Nephron progenitor cell (in vitro differentiated cells): ENCODE results near the gene UVRAG.

Experiments
- DNase-seq: peaks from one replicate; pipeline ENCODE4 v3.0.0; 2021
- H3K27ac Mint-ChIP-seq: 2 replicates; pipeline ENCODE4 v1.8.0; 2021; ENCODE audit warnings: mild to moderate bottlenecking, moderate library complexity, mixed read lengths
- H3K27me3 Mint-ChIP-seq: 2 replicates; pipeline ENCODE4 v1.8.0; 2021; ENCODE audit warnings: mild to moderate bottlenecking, low read depth, mixed read lengths; ENCODE audit not compliant: poor library complexity
- H3K36me3 Mint-ChIP-seq: 2 replicates; pipeline ENCODE4 v1.8.0; 2021; ENCODE audit warnings: low read depth, mixed read lengths
- H3K4me1 Mint-ChIP-seq: 2 replicates; pipeline ENCODE4 v1.8.0; 2021; ENCODE audit warnings: mixed read lengths
- H3K4me3 Mint-ChIP-seq: 2 replicates; pipeline ENCODE4 v1.8.0; 2021; ENCODE audit warnings: mild to moderate bottlenecking, moderate library complexity, mixed read lengths
- H3K9me3 Mint-ChIP-seq: 2 replicates; pipeline ENCODE4 v1.8.0; 2021; ENCODE audit warnings: mild to moderate bottlenecking, moderate library complexity, mixed read lengths
- TF ChIP-seq, protein P1 (sequence below): fragments of 200-600 bp; sonication (generic); IDR thresholded peaks from 2 replicates; pipeline ENCODE4 v1.5.0; 2021; ENCODE audit warnings: antibody characterized with exemption

Gene UVRAG

DNA sequence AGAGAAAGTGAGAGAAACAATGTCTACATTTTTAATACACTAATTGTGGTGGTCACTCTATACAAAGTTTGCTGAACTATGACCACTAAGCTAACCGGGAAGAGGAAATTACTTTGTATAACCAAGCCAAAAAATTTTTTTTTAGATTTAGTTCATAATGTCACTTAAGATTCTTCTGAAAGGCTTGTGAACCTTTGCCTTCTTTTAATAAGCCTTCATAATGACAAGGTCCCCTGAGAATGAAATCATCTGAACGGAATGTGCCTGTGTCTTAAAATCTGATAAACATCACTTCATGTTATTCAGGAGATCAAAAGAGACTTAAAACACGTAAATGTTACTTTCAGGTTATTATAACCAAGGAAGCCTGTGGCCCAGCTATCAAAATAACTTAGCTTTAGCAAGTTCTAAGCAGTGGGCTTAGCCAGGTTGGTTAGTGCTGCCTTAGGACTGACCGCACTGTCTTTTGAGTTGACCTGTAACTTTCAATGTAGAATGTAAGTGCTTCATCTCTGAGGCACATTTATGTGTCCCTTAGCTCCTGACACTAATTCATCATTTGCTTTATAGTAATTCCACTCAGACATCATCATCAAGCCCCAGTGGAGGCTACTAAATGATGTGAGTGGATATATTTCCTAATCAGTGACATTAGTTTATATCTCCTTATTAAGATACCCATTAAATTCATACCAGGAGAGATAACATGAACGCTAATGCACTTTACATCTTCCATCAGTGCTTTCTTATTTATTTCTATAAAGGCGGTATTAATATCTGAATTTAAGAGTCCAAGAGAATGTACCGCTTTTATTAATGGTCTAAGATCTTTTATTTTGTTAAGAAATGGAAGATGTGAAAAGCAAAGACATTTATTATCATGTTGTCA, 268.8 kb downstream of the UVRAG start:
- Mint-ChIP-seq H3K9me3 (no peaks in the 10 kb centered on the region), H3K36me3 (peaks cover 9% of the 10 kb centered on the region), H3K27me3 (no peaks in the 10 kb centered on the region), H3K4me3 (no peak overlapping the region), H3K27ac (no peak overlapping the region), H3K4me1 (peaks cover 16% of the 10 kb centered on the region)
- DNase-seq: no peak
- TF ChIP-seq, protein P1, sequence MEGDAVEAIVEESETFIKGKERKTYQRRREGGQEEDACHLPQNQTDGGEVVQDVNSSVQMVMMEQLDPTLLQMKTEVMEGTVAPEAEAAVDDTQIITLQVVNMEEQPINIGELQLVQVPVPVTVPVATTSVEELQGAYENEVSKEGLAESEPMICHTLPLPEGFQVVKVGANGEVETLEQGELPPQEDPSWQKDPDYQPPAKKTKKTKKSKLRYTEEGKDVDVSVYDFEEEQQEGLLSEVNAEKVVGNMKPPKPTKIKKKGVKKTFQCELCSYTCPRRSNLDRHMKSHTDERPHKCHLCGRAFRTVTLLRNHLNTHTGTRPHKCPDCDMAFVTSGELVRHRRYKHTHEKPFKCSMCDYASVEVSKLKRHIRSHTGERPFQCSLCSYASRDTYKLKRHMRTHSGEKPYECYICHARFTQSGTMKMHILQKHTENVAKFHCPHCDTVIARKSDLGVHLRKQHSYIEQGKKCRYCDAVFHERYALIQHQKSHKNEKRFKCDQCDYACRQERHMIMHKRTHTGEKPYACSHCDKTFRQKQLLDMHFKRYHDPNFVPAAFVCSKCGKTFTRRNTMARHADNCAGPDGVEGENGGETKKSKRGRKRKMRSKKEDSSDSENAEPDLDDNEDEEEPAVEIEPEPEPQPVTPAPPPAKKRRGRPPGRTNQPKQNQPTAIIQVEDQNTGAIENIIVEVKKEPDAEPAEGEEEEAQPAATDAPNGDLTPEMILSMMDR: no peak

DNA sequence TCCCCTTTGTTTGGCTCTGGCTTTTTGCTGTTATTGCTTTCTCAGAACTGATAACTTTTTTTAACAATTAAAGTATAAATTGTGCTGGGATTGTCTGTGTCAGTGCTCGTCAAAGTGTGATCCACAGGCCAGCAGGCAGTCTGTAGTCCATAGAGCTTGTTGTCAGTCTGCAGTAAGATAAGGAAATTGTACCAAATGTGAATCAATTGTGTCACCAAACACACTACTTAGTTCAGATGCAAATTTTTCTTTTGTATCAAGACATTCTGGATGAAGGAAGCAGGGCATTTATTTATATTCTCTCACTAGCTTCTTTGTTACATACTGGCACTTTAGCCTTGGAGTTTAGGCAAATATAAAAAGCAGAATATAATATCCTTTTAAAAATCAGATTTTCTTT, 270.3 kb downstream of the UVRAG start:
- Mint-ChIP-seq H3K36me3 (peaks cover 20% of the 10 kb centered on the region), H3K27me3 (no peaks in the 10 kb centered on the region), H3K4me3 (no peak overlapping the region), H3K9me3 (peaks cover 8% of the 10 kb centered on the region), H3K27ac (no peak overlapping the region), H3K4me1 (peaks cover 17% of the 10 kb centered on the region)
- no peak for DNase-seq
- TF ChIP-seq, protein P1: no peak

DNA sequence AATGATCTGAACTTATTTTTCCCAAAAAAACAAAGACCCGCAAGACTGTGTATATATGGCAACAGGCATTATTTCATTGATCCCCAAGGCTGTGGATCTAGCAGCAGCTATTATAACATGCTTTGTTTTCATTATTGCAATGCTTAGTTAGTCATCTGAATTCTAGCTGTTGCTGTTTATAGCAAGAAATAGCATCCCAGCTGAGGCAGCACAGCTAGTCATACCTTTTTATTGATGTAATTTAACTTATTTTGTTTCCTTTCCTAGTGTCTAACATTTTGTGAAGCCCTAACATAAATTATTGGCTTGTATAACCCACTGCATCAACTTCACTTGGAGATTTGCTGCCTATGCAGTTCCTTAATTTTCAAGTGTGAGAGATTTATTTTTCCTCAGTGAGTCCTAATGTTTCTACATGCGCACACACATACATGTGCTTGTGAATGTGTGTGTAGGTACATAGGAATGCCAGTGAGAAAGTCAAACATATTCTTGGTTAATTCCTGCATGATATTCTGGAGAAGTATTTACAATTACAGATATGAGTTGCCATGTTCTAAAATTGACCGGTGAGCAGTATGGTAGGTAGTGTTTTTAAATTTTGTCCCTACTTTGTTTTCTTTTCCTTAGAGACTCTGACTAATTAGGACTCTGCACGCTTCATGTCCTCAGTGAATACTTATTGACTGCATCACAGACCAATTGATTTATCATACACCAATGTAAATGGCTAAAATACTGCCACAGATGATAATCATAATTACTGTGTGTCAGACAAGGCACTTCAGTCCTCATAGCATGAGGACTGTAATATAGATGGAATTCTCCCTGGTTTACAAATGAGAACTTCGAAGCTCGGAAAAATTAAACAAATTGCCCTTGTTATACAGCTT, 272.0 kb downstream of the UVRAG start:
- no peak for DNase-seq
- peaks cover 17% of the 10 kb centered on the region for H3K4me1 Mint-ChIP-seq
- H3K9me3 Mint-ChIP-seq: peaks cover 26% of the 10 kb centered on the region
- TF ChIP-seq, protein P1: no peak
- H3K27me3 Mint-ChIP-seq: peaks cover 4% of the 10 kb centered on the region
- H3K36me3 Mint-ChIP-seq: peaks cover 37% of the 10 kb centered on the region
- H3K27ac Mint-ChIP-seq: no peak overlapping the region
- no peak overlapping the region for H3K4me3 Mint-ChIP-seq

DNA sequence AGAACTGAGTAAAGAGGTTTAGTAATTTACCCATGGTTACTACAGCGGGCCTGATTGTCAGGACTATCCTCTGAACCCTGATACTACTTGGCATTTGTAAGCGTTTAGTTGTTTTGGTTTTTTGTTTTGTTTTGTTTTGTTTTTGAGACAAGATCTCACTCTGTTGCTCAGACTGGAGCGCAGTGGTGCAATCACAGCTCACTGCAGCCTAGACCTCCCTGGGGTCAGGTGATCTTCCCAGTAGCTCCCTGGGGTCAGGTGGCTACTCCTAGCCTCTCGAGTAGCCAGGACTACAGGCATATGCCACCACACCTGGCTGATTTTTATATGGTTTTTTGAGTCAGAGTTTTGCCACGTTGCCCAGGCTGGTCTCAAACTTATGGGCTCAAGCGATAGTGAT, 272.7 kb downstream of the UVRAG start:
- Mint-ChIP-seq H3K9me3 (peaks cover 33% of the 10 kb centered on the region), H3K4me3 (no peak overlapping the region), H3K4me1 (peaks cover 17% of the 10 kb centered on the region), H3K27me3 (peaks cover 4% of the 10 kb centered on the region), H3K36me3 (peaks cover 43% of the 10 kb centered on the region), H3K27ac (no peak overlapping the region)
- DNase-seq: no peak
- TF ChIP-seq, protein P1: no peak

DNA sequence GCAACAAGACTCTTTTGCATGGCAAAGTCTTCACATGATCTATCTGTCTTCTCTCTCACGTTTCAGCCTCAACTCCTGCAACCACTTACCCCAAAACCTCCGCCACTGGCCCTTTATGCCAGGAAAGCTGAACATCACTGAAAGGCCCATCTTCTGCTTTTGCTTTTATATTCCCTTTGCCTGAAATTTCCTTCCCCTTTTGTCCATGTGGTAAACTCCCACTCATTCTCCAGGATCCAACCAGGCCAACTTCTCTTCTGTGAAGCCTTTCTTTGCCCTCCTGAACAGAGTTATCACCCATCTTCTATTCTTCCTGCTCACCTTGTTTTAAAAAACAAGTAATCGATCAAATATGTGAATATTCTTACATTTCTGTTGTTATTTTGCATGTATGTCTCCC, 273.5 kb downstream of the UVRAG start:
- H3K36me3 Mint-ChIP-seq: peaks cover 49% of the 10 kb centered on the region
- H3K4me3 Mint-ChIP-seq: no peak overlapping the region
- DNase-seq: no peak
- peaks cover 8% of the 10 kb centered on the region for H3K27me3 Mint-ChIP-seq
- peaks cover 17% of the 10 kb centered on the region for H3K4me1 Mint-ChIP-seq
- TF ChIP-seq, protein P1: no peak
- no peak overlapping the region for H3K27ac Mint-ChIP-seq
- H3K9me3 Mint-ChIP-seq: peaks cover 39% of the 10 kb centered on the region
